Testis (tissue), 2 donors: ENCODE results near the gene MTRFR.

Source experiments
- CTCF ChIP-seq, 3 experiments: fragments of 450-650 bp in 2 of 3; fragments of 200-600 bp in 1 of 3; sonication (generic) in 1 of 3; IDR thresholded peaks; one replicate each; pipeline ENCODE4 v1.5.1; 2016 to 2019; ENCODE audit warnings: antibody characterized with exemption in 3 of 3, mild to moderate bottlenecking in 2 of 3, moderate library complexity in 1 of 3
- POLR2A ChIP-seq: fragments of 450-650 bp; IDR thresholded peaks from one replicate; pipeline ENCODE4 v1.6.1; 2017; ENCODE audit warnings: antibody characterized with exemption, mild to moderate bottlenecking, moderate library complexity

DNA sequence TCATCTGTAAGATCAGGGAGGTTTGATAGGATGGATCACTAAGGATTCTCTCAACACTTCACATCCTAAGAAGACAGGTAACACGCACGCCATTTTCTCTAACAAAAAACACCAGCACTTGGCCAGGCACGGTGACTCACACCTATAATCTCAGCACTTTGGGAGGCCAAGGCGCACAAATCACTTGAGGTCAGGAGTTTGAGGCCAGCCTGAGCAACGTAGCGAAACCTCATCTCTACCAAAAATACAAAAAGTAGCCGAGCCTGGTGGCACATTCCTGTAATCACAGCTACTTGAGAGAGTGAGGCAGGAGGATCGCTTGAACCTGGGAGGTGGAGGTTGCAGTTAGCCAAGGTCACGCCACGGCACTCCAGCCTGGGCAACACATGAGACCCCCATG is 48.9 kb downstream of the MTRFR start:
- no peak for TF ChIP-seq CTCF (IDR thresholded peaks at IDR 0.05)
- TF ChIP-seq POLR2A, result no peak
